NCI-H146 (cell line): Measurements from ENCODE around the gene KCND2.
A peak's percentile ranks its signal among the peaks of the same experiment; 100 is the strongest.
"Not testable (repeated sequence)": the region's sequence is repeated elsewhere in the genome, so short reads cannot be mapped to it uniquely, and the experiment has no call there.

Source experiments
- DNase-seq: peaks from one replicate; lab custom pipeline; 2025; lab: John Stamatoyannopoulos, UW

The KCND2 gene

GRCh38 chr7:120272701-120273475 lies at the start of gene KCND2:
TSS of gene KCND2 (plus strand) at chr7:120273175.
- peak; percentile 43 for DNase-seq

GRCh38 chr7:120226188-120226587 lies 46.8 kb upstream of the KCND2 start:
- DNase-seq: no peak

- DNase-seq: no peak
Observed at GRCh38 chr7:120227255-120227654, 45.7 kb upstream of the KCND2 start.

GRCh38 chr7:120229084-120229483 lies 43.9 kb upstream of the KCND2 start:
- no peak for DNase-seq

GRCh38 chr7:120233338-120233737 lies 39.6 kb upstream of the KCND2 start:
- DNase-seq: no peak

- not testable (repeated sequence) for DNase-seq
Observed at GRCh38 chr7:120240350-120240749, 32.6 kb upstream of the KCND2 start.

GRCh38 chr7:120241973-120242372 lies 31.0 kb upstream of the KCND2 start:
- DNase-seq: no peak

GRCh38 chr7:120254845-120255244 lies 18.1 kb upstream of the KCND2 start:
- no peak for DNase-seq

- no peak for DNase-seq
Observed at GRCh38 chr7:120256344-120257070, 16.5 kb upstream of the KCND2 start.

- DNase-seq: no peak
Observed at GRCh38 chr7:120259386-120259785, 13.6 kb upstream of the KCND2 start.

- no peak for DNase-seq
Observed at GRCh38 chr7:120260111-120260510, 12.9 kb upstream of the KCND2 start.

- DNase-seq: peak; percentile 66
Observed at GRCh38 chr7:120272261-120272660, 714 bp upstream of the KCND2 start.

- peak; percentile 70 for DNase-seq
Observed at GRCh38 chr7:120273476-120273975, 551 bp downstream of the KCND2 start.

- DNase-seq: no peak
Observed at GRCh38 chr7:120274482-120274881, 1.5 kb downstream of the KCND2 start.

- no peak for DNase-seq
Observed at GRCh38 chr7:120274899-120275298, 1.9 kb downstream of the KCND2 start.

GRCh38 chr7:120276720-120277119 lies 3.7 kb downstream of the KCND2 start:
- no peak for DNase-seq

- no peak for DNase-seq
Observed at GRCh38 chr7:120278773-120279172, 5.8 kb downstream of the KCND2 start.

- DNase-seq: no peak
Observed at GRCh38 chr7:120280743-120281142, 7.8 kb downstream of the KCND2 start.

- DNase-seq: no peak
Observed at GRCh38 chr7:120293027-120293426, 20.1 kb downstream of the KCND2 start.

GRCh38 chr7:120302190-120302589 lies 29.2 kb downstream of the KCND2 start:
- no peak for DNase-seq

- no peak for DNase-seq
Observed at GRCh38 chr7:120303105-120303504, 30.1 kb downstream of the KCND2 start.

GRCh38 chr7:120304674-120305073 lies 31.7 kb downstream of the KCND2 start:
- no peak for DNase-seq

- DNase-seq: no peak
Observed at GRCh38 chr7:120307991-120308545, 35.1 kb downstream of the KCND2 start.
